HG02798 (cell line): ENCODE data around the gene CELF4.
A peak's percentile ranks its signal among the peaks of the same experiment; 100 is the strongest.

Experiments
- ATAC-seq: cut with Tn5 transposase; IDR thresholded peaks from one replicate; pipeline ENCODE4 v1.9.1; 2021; ENCODE audit warnings: mild to moderate bottlenecking; ENCODE audit not compliant: unreplicated experiment, poor library complexity

The CELF4 gene

GRCh38 chr18:37276111-37276890 is 289.3 kb downstream of the CELF4 start:
- no peak for ATAC-seq

- no peak for ATAC-seq
These were observed 290.3 kb downstream of the CELF4 start for GRCh38 chr18:37275237-37275741.

GRCh38 chr18:37274309-37275236 is 291.0 kb downstream of the CELF4 start:
- ATAC-seq = no peak

- ATAC-seq = no peak
These were observed 292.8 kb downstream of the CELF4 start for GRCh38 chr18:37272841-37273240.

- no peak for ATAC-seq
These were observed 293.4 kb downstream of the CELF4 start for GRCh38 chr18:37272226-37272625.

GRCh38 chr18:37270666-37271052 is 294.9 kb downstream of the CELF4 start:
- ATAC-seq = no peak

GRCh38 chr18:37270038-37270665 is 295.4 kb downstream of the CELF4 start:
- ATAC-seq = no peak

GRCh38 chr18:37266290-37266689 is 299.3 kb downstream of the CELF4 start:
- no peak for ATAC-seq

GRCh38 chr18:37265382-37265781 is 300.2 kb downstream of the CELF4 start:
- no peak for ATAC-seq

GRCh38 chr18:37264956-37265355 is 300.6 kb downstream of the CELF4 start:
- ATAC-seq = no peak

- no peak for ATAC-seq
These were observed 303.6 kb downstream of the CELF4 start for GRCh38 chr18:37261988-37262387.

- no peak for ATAC-seq
These were observed 304.3 kb downstream of the CELF4 start for GRCh38 chr18:37261246-37261840.

- no peak for ATAC-seq
These were observed 305.1 kb downstream of the CELF4 start for GRCh38 chr18:37260367-37261093.

GRCh38 chr18:37259711-37260110 is 305.9 kb downstream of the CELF4 start:
- no peak for ATAC-seq

- no peak for ATAC-seq
These were observed 306.8 kb downstream of the CELF4 start for GRCh38 chr18:37258819-37259218.

GRCh38 chr18:37258131-37258530 is 307.5 kb downstream of the CELF4 start:
- ATAC-seq = no peak

GRCh38 chr18:37254973-37255372 is 310.6 kb downstream of the CELF4 start:
- no peak for ATAC-seq

GRCh38 chr18:37254236-37254754 is 311.3 kb downstream of the CELF4 start:
- ATAC-seq = peak; percentile 15
